MM.1S (cell line): ENCODE measurements around the gene BARHL1.

ENCODE experiments used
- CTCF ChIP-seq: fragments of 300-600 bp; sonication (generic); IDR thresholded peaks from 2 replicates; pipeline ENCODE4 v1.5.1; 2016; ENCODE audit warnings: antibody characterized with exemption, low read length, mixed read lengths
- EZH2 ChIP-seq: fragments of 300-600 bp; sonication (generic); optimal IDR thresholded peaks from 2 replicates; pipeline ENCODE3; 2017; ENCODE audit warnings: low read depth, mild to moderate bottlenecking, antibody characterized with exemption, low read length, mixed read lengths
- EZH2phosphoT487 ChIP-seq: fragments of 300-600 bp; sonication (generic); IDR thresholded peaks from 2 replicates; pipeline ENCODE4 v1.6.1; 2018; ENCODE audit warnings: antibody characterized with exemption, low read length

- TF ChIP-seq EZH2phosphoT487: no peak
- no peak for TF ChIP-seq CTCF
- TF ChIP-seq EZH2: no peak
Measured at GRCh38 chr9:132616725-132617124, 34.3 kb downstream of the BARHL1 start.
